ENCODE data around the gene CHCT1.

DNA sequence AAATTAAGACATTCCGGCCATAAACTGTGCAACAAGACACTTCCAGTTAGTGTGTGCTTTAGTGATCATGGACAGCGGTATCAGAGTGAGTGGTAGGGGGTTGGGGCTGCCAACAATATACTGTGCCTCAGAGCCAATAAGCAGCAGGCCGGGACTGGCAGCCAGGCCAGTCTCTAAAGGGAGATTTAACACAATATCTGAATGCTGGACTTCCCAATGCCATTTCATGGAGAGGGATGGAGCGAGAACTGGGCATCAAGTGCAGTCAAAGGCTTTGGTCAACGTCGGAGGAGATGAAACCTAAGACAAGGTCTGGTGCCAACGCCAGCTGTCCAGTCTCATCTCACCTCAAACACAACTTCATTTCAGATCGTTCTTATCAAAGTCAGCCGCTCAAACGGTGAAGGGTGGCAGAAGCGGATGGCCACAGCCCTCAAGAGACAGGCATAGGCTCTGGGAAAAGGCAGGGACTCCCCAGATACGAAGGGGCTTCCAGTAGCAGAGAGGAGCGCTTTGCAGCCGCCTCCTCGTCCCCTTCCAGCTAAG is 31.3 kb upstream of the CHCT1 start:
- TF ChIP-seq CTCF (IDR thresholded peaks at IDR 0.05) (no peak), POLR2A (IDR thresholded peaks at IDR 0.05) (no peak)
